Ramos (cell line): ENCODE results near the gene NTMT2.

Experiments
- in situ Hi-C: fragments of 300-500 bp; cut with MboI; formaldehyde crosslinking; loops from one replicate; pipeline ENCODE4 v1.14.3; 2022; ENCODE audit warnings: low sequenced_read_pairs; ENCODE audit not compliant: unreplicated experiment

Gene NTMT2

DNA sequence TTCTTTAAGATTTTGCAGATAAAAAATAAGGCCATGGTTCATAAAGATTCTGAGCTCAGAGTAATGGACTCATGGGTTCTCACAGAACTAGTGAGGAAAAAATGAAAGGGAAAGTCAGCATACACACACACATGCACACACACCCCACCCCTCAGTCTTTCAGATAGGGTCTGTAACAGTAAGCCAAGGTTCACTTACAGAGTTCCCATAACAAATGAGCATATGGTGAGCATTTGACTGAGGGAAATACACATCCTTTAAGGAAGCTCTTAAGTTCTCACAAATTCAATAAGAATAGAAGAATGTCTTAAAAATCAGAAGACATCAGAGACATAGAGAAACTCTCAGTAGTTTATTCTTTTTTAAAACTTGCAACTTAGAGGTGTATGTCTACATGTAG lies 57.9 kb downstream of the NTMT2 start:
- in situ Hi-C loops = no loop called here

DNA sequence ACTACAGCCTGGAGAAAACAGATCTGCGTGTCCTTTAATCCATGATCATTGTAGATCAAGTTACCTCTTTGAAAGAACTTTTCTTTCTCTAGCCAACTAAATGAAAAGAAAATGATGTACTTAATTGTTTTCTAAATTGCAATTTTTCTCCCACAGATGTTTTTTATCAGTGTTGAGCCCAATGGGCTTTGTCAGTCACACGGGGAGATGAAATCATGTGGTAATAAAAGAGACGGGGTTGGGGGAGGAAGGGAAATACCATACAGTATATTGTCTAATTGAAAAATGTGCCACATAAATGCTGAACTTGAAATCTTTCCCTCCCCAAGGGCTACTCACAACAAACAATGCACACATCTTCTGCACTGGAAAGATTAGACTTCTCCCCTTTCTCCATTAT lies 58.4 kb downstream of the NTMT2 start:
- in situ Hi-C loops = no loop called here

DNA sequence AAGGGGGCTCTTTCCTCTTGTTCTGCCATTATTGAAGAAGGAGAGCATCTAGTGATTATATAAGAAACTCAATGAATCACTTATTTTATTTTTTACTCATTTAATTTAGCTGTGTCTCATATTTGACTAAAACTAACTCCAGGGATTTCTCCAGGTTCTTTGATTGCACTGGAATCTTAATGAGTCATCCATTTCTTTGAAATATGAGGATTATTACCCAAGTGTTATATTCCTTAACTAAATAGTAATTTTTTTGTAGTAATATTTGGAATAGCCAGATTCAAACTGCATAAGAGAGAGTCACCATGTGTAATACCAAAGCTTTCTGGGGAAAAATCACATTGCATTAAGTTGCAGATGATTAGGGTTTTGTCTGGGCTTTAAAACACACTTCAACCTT lies 59.5 kb downstream of the NTMT2 start:
- in situ Hi-C loops = no loop called here

DNA sequence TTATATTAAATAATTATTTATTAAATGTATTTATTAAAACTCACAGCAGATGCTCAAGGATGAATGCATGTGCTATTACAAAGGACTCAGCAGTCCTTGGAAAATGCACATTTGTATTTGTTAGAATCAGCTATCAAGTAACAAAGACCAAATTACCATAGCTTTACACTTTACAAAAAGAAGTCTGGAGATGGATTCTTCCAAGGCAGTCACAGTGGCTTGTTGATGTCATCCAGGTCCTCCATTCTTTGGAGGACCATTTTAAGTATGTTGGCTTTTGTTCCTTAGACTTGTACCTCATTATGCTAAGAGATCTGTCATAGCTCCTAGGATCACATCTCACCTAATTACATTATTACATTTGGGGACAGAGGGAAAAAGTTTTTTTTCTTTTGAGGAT lies 63.4 kb downstream of the NTMT2 start:
- in situ Hi-C loops = no loop called here

DNA sequence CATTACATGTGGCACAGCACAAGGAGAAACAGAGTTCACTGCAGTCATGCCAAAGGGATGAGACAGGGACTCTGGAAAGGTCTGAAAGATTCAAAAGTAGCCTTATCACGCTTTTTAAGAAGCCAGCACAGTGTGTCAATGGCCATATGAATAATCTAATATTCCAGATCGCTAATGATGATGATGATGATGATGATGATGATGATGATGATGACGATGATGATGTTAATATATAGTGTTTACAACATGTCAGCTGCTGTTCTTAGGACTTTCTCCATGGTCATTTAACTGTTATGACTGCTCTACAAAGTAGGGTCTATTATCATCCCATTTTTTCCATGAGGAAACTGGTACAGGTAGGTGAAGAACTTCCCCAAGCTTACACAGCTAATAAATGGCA lies 64.4 kb downstream of the NTMT2 start:
- in situ Hi-C loops = no loop called here

DNA sequence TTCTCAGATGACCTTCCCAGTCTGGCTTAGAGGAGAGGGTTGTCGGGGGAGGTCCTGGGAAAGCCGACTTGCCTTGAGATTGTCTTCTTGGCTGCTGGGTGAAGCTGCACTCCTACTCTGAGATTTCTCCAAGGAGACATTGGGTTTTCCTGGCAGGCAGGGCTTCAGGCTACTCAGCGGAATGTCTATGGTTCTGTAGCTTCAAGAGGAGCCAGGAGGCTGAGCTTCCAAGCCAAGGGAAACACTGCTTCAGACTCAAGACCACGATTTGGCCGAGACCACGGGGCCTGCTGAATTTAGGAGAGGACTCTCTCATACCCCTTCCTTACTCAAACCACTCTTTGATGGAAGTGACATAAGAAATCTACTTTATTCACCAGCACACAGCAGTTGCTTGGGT lies 67.8 kb downstream of the NTMT2 start:
- in situ Hi-C loops = no loop called here

DNA sequence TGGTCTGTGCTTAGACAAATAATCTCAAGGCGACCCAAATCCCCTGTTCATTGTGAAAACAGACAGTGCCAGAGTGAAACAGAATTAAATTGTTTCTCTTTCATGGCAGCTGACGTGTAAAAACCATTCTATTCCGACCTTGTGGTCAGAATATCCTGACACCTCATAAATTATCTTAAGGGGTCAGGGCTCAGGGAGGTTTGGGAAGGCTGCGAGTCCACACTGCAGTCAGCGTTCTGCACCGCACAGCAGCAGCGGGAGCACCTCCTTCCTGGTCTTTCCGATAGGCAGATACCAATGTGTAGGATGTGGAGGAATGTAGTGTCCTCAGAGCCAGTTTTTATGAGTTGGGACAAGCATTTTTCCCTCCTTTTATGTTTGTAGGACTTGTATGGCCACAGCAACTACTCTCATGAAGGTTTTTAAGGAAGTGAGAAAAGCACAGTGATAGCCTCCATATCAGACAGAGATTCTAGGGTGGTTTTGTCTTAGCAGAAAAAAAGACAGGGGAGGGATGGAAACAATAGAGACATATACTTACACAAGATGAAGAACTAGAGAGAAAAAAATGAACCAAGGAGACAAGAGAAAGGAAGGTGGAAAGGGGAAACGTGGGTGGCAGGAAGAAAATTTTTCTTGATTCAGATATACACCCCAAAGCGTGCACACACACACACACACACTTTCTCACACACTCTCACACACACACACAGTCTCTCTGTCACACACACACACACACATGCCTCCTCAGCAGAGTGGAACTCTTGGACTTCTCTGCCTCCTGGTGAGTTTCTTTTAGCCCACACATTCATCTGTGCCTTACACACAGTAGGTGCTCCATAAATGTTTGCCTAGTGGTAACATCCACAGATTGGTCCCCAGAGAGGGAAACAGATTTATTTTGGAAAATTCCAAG lies 68.6 kb downstream of the NTMT2 start:
- in situ Hi-C loops = no loop called here

DNA sequence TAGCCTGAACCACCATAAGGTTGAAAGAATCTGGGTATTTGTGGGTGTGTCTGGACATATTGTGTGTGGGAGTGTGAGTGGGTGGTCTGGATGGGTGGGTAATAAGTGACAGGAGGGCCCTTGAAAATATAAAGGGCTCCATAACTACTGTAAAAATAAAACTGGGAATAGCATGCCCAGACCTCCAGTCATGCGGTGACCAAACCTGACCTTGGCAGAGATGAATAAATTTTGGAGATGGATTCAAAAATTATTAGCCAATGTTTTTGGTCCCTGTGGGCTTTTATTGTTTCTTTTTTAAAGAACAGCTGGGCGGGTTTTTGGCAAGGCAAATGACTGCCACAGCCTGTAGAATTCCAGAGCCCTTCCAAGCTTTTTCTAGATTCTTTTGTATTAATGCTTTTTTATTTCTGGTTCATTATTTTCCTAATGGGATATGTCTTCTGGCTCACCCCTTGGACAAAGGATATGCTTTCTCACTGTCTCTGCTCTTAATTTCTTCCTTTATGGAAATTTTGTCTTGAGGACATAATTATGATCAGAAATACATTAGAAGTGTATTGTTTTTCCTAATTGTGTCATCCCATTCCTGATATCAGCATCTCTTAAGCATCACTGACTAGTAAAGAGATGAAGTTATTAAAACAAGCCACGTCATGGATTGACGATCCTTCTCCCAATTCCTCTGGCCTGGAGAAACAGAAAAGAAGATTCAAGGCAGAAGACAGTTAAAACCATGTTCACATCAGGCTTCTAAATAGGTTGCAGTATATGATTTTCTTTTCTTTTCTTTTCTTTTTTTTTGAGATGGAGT lies 69.5 kb downstream of the NTMT2 start:
- in situ Hi-C loops = no loop called here

DNA sequence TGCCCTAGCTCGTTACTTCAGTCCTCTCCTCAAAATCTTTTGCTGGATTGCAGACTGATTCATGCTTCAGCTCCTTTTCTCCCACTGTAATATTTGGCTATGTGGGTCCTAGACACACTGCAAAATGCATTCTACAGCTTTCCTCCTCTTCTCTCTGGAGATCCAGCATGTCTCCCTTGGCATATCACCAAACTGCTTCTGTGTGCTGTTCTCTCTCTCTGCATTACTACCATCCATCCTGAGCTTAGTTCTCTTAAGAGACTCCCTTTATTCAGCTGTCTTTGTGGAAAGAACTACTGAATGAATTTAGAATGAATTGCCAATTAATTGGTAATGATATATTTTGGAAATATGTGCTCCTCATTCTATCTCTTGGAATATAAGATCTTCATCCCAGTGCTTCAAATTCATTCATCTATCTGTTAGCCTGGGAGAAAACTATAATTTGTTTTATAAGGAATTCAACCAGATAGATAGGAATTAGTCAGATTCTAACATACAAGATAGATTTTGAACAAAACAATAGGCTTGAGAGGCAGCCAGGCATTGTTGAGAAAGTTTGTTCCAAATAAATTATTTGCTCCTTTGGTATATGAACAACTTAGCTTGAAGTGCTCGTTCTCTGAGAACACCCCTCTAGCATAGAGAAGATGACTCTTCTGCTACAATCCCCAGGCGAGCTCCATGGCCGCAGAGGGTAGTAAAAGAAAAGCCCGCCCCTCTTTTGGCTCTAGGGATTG lies 71.9 kb downstream of the NTMT2 start:
- in situ Hi-C loops = no loop called here

DNA sequence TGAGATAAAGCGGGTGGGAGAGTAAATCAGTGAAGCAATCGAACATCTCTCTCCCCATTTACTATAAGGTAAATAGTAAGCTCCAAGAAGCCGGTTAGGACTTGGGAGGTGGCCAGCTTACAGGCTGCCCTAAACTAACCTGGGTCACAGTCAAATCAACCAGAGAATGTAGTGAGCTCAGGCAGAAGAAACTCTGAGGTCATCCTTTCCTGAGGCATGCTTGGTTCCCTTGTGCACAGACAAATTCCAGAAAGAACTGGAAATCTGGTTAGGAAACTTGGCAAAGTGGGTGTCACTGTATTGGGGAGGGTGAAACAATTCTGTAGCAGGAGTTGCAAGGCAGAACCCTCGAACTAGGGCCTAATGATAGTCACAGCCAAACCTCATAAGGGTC lies 72.5 kb downstream of the NTMT2 start:
- in situ Hi-C loops = no loop called here
